Epidermal melanocyte (primary cell): ENCODE measurements around the gene SNN.

Experiments
- DNase-seq: peaks from one replicate; pipeline ENCODE4 v3.0.0; 2011; ENCODE audit warnings: low spot score; ENCODE audit not compliant: insufficient read length

SNN gene

DNA sequence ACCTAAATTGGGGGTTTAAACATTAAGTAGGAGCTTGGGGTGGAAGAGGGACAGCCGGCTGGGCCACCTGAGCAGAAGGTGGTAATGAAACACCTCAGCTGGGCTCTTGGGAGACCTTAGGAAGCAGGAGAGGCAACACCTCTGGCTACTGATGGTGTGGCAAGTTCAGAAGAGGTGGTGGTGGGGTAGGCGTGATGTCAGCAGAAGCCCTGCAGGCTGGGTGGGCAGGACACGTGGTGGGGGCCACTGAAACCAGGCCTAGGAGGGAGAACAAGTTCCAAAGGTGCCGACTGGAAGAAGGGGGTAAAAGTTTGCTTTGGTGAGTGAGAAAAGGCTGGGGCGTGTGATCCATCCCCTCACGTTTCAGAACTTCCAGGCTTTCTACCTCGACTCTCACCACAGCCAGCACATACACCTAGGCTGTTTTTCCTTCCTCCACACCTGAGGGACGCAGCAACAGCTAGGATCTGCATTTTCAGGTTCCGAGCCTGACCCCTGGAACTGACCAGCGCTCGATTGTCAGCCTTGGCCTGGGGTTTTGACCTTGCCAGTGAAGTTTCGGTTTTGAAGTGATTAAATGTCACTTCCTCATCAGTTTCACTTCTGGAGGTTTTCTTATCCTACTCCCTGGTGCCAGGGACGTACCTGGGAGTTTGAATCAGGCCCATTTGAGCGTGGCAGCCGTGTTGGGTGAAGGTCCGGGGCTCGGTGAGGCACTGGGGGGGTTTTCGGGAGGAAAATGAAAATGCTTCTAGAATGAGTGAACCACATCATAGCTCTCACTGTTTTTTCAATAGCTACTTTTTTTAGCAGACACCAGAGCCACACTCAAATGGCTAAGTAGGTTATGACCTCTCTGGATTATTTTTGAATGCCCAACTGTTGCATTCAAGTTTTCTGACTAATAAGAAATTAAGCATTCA, 10.0 kb downstream of the SNN start:
- DNase-seq = no peak

DNA sequence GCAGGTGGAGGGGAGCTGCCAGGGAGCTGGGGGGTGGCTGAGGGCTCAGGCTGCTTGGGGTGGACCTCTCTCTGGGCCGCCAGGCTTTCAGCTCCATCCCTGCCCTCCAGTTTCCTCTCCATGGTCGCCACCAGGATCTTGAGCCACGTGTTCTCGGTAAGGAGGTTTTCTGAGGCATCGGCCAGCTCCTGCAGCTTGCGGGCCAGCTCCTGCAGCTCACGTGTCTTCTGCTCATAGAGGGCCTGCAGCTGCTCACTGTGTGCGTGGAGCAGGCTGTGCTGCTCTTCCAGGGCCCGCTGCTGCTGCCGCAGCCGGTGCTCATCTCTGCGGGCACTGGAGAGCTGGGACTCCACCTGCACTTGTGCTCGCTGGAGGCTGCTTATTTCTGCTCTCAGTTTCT, 11.0 kb downstream of the SNN start:
- no peak for DNase-seq

DNA sequence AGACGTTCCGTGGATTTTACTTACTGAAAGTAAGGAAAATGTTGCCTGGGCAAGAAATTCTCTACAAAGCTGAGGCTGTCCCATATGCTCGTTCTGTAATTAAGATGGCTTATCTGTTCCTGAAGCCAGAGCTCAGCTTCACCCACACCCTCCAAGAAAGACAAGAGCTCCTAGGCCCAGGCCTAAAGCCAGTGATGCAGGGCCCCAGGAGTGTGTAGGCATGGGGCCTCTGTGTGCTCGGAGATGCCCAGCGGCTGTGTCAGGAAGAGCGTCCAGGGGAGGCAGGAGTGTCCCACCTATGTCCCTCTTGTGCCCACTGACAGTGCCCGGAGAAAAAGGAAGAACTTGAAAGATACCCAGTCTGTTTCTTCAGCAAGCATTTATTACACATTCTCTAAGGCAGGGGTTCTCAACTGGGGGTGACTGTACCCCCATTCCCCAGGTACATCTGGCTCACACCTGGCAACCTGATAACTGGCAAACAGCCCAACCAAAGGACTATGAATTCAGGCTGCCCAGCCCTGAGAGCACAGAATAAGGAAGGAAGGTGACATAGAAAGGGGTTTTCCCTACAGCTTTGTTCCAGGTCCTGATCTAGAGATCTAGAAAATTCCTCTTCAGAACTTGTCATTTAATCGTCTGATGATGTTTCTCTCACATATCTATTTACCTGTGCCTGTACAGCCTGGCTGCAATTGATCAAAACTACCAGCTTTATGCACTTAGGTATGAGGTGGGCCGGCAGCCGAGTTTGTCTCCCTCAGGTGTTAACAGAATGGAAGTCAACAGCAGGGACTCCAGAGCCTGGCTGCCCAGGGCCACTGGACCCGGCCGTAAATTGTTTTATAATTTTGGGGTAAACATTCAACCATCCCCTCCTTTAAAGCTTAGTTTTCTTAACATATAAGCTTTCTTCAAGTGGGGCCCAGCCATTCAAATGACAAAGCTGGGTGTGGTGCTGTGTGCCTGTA, 12.0 kb downstream of the SNN start:
- no peak for DNase-seq

DNA sequence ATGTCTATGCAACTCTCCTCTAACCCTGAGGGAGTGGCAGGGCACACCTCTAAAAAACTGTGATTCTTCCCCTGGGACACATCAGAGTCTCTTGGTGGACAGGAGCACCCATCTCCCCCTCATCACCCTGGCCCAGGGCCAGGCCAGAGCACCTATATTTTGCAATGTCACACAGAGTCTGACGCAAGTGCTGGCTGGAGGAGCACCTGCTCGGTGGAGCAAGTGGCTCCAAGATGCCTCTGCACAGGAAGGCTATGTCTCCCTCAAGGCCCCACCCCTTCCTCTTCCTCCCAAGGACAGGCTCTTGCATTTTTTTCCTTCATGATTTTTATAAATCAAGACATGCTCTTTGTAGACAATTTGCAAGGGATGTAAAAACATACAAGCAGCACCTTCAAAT, 13.3 kb downstream of the SNN start:
- DNase-seq = no peak

DNA sequence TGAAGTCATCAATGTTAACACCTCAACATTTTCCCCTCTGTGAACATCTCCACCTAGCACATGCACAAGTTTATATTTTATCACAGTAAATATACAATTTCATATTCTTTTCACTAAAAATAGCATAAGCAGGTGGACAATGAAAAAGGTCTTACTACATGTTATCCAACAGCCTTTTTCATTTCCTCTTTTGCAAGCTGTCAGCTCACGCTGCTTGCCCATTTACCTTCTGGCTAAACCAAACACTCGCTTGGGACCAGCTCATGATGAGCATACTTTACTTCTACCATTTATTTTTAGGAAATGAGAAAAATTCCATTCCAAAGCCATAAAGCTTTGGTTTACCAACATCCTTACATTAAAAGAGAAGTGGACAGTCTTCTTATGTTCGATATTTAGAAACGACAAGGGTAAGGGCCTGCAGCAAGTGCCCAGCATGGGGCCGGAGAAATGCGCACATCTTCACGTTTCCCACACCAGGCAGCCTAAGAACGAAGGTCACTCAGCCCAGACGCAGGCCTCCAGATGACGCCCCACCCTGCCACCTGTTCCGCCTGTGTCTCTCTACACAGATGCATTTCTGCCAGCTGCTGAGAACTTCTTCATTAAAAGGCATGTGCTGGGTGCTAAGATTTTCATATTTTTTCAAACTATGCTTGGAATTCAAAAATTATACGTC, 13.9 kb downstream of the SNN start:
- DNase-seq = no peak

DNA sequence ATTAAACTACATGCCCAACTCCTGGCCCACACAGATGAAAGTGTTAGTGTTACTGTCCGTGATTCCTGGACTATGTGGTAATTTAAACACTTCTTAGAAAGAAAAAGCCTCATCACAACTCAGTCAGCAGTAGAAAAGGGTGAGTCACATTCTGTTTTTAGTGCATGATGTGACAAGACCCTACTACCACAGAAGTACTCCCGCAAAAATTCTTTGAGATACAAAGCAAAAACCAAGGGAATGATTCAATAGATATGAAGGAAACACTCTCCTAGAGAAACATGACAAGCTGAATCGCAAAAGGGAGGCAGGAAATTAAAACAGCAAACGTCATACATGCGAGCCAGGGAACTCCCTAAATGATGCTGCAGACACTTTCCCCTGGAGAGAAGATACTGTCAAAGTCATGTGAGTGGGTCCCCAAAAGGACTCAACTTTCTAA, 14.4 kb downstream of the SNN start:
- no peak for DNase-seq

DNA sequence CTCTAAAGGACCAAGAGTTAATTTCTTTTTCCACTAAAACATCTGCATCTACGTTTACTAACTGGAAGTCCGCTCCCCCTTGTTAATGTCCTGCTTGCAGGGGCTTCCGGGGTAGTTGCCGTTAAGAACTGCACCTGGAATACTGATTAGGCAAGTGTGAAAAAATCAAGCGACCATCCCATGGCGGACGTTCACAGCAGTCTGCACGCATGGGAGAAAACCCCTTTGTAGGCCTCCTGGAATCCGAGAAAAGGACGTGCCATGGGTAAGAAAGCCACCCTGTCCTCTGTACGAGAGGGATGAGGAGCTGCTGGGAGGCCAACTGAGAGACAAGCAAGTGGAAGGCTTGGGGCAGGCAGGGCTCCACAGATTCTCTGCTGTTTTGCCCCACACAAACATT, 14.9 kb downstream of the SNN start:
- DNase-seq = no peak

DNA sequence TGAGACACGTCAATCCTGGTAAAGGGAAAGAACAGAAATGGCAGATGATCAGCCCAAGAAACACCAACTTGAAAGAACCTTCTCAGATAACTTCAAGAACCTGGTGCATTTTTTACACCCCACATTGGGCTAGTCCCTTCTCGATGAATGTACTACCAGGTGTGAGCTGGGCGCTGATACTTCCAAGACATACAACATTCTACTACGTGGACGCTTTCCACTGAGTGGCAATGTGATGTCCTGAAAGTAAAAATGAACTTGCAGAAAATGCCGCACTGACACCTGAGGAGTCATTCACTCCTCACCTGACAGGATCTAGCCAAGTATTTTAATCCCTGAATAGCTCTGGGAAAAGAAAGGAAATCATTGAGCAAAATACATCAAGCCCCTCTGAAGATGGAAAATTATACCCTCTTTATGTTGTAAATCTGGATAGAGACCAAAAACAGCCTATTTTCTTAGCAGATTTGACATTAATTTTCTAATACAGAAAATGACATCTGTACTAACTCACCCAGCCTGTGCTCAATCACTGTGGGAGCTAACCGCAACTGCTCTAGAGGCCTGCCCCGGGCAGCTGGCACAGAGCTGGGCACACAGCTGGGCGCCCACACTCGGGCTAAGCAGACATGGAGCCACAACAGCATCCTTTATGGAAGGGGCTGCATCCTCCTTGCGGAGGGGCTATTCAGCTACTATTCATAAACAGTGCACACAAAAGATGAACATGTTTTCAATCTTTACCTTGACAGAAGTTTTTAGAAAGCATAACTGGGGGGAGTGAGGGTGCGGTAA, 16.2 kb downstream of the SNN start:
- no peak for DNase-seq

DNA sequence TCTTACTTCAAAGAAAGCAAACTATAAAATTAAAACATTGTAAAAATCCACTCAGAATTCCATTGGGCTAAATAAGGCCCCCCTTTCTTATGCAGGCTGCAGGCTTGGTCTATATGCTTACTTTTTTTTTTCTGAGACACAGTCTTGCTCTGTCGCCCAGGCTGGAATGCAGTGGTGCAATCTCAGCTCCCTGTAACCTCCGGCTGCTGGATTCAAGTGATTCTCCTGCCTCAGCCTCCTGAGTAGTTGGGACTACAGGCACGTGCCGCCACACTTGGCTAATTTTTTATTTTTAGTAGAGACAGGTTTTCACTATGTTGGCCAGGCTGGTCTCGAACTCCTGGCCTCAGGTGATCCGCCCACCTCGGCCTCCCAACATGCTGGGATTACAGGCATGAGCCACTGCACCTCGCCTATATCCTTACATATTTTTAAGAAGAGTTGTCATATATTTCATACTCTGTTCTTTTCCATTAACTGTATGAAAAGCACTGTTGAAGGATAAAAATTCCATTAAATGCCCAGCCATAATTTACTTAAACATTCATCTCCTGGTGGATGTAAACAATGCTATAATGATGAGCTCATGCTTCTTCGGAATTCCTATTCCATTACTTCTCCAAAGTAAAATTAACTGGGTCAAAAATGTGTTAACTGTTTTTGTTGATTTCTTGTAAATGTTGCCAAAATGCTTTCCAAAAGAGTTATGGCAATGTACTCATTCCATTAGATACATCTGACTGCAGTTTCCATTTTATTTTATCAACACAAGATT, 17.8 kb downstream of the SNN start:
- DNase-seq = no peak

DNA sequence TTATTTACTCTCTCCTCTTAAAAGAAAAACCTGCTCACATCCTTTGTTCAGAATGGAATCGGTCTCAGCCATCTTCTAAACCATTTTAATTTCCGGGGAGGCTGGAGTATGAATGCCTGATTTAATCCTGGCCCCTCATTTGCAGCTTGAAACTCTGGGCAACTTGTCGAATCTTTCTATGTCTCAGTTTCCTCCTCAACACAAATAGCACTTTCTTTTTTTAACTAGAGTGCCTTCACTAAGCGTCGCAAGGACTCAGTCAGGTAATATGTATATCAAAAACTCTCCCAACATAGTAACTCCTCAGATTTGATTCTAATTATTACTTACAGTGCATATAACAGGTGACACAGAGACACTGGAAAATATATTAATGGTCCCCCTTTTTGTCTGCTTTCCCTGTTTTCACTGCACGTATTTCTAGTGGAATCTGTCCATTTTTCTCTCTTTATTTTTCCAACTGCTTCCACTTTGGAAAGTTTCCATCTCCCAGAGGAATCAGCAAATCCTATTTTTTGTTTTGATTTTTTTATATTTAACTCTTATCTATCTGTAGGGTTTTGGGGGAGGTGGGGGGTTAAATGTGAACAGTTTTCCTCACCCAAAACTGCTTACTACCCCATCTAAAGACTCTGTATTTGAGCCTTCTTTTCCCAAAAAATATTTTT, 18.6 kb downstream of the SNN start:
- DNase-seq = no peak

DNA sequence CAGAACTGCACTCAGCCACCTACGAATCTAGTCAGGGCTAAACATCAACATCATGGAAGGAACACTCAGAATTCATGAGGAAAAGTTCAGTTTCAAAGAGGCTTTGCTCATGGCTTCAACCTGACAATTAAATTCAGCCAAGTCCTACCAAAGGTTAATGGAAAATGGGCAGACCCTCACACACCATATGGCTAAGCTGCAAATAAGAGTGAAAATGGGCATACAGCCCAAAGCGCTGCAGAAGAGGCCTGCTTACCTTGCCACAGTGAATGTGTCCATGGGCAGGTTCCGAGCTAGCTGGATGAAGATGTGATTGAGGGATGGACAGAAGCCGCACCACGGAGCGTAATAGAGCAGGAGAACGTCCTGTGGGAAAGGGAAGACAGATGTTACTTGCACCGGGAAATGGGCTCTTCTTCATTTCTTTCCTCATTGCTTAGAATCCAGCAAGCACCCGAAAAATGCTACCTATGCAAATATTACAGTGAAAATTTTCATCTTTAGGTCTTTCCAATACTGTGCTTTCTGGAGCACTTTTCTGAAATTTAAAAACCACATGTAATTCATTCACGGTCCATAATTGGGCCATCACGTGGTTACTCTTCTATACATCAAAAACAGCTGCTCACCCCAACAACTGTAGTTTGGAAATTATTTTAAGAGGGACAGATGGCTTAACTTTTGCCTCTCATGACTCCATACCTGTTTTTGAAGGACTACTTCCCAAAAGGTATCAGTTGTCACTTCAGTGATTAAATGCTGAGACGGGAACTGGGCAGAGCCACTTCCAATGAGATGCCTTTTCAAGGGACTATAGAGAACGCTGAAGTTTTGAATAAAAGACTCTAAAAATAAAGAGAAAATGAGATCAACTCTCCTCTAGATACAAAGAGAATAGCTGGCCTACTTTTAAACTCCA, 19.6 kb downstream of the SNN start:
- DNase-seq = no peak

DNA sequence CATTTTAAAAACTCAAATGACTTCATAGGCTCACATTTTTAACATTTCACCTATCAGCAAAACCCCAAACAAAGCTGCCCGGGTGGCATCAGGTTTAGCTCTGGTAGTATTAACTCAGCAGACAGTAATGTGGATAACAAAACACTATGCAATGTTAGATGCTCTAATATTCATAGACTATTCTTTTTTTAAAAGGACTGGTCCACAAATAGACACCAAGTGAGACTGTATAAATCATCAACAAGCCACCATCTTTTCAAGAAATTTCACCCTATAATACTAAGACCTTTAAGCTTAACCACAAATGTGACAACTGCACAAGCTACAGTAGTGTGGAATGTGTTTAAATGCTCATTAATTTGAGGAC, 20.2 kb downstream of the SNN start:
- no peak for DNase-seq

DNA sequence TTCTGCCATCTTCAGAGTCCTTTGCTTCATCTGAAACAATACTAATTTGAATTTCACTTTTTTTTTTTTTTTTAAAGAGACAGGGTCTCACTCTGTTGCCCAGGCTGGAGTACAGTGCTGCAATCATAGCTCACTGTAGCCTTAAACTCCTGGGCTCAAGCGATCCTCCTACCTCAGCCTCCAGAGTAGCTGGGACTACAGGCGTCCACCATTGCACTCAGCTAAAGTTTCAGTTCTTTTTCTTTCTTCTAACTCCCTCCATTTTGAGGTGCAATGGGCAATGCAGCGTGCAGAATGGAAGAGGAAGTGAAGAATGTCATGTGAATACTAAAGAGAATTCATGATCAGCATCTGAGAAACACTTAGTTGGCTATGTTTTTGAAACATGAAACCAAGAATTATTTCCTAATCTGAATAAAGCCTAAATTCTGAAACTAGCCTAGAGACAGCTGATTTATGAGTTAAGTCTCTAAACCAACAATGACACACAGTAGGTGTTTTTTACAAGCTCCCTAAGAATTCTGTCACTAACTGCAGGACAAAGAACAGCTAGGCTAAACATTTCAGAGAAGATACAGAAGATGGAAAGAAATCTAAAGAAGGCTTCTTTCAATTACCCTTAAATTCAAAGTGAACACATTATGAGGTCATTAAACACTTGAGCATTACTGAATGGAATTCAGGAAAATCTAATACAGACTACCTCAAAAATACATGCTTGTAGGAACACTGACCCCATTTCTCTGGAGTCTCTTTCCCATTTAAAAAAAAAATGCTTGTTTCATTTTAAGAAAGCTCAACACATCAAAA, 21.0 kb downstream of the SNN start:
- no peak for DNase-seq

DNA sequence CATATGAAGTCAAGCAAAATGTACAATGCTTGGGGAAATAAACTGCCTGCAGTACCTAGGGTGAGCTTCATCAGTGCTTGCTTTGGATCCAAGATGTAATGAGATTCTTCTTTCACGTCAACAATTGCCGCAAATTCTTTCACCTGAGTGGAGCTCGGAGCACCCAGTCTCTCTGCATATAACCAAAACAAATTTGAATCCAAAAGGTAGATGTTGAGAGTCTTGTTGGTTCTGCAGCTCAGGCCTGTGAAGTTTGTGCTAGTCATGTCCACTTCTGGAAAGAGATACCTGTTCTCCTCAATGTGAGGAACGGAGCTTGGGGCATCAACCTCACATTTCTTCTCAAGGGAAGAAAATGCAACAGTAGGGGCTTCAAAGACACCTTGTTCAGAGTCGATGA, 23.0 kb downstream of the SNN start:
- DNase-seq = no peak

DNA sequence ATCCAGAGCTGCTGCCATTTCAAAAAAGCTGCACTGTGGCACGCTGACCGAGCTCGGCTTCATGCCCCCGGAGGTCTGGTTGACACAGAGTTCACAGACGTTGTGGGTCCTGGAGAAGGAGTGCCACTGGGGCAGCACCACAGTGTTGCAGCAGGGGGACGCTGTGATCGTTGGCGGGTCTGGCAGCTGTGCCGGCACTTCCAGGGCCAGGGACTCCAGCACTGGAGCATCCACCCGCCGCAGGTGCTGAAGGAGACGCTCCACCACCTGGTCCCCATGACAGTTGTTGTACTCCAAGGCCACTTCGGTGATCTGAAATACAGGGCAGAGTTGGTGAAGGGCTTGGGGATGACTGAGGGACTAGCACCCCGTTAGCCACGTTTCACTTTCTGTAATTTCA, 23.5 kb downstream of the SNN start:
- no peak for DNase-seq

DNA sequence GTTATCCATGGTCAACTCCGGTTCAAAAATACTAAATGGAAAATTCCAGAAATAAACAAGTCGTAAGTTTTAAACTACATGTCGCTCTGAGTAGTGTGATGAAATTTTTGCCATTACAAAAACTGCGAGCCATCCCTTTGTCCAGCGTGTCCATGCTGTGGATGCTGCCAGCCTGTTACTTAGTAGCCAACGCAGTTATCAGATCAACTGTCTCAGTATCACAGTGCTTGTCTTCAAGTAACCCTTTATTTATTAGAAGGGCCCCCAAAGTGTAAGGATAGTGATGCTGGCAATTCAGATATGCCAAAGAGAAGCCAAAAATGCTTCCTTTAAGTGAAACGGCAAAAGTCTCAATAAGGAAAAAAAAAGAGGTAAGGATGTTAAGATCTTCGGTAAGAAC, 23.9 kb downstream of the SNN start:
- no peak for DNase-seq

DNA sequence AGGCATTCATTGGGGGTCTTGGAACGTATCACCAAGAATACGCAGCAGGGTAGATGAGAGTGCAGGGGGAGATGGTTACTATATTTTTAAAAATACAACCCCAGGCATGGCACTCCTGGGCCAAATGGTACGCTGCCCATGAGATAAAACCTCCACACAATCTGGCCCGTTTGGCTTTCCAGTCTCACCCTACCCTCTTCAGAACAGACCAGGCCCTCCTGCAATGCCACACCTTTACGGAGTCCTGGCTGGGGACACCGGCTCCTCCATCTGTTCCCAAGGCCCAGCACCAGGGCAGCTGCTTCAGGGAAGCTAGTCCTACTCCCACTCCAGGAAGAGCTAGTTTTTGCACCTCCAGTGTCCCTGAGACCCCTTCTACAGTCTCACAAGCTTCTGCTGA, 24.4 kb downstream of the SNN start:
- no peak for DNase-seq
